Gastrocnemius medialis (tissue), 4 donors: ENCODE data around the gene TRNT1.

ENCODE experiments used
- CTCF ChIP-seq, 5 experiments: fragments of 450-650 bp in 3 of 5; fragments of 200-600 bp in 2 of 5; sonication (generic) in 2 of 5; IDR thresholded peaks in 4 of 5; conservative IDR thresholded peaks in 1 of 5; 1 replicate in 4 of 5; 2 replicates in 1 of 5; pipeline ENCODE4 v1.5.1; 2016 to 2019; ENCODE audit warnings: antibody characterized with exemption in 5 of 5, mild to moderate bottlenecking in 3 of 5, moderate library complexity in 3 of 5
- POLR2A ChIP-seq, 2 donors: fragments of 450-650 bp; IDR thresholded peaks; one replicate each; pipeline ENCODE4 v1.6.1; 2017; ENCODE audit warnings: antibody characterized with exemption in 2 of 2, mild to moderate bottlenecking in 2 of 2, moderate library complexity in 2 of 2

GRCh38 chr3:3089017-3089416 lies 37.7 kb upstream of the TRNT1 start:
- no peak for TF ChIP-seq CTCF (IDR thresholded peaks at IDR 0.05 in 4 of 5, conservative IDR thresholded peaks at IDR 0.05 in 1 of 5)
- TF ChIP-seq POLR2A (IDR thresholded peaks at IDR 0.05): no peak
